ENCODE measurements around the gene PROC. TPM values are rescaled to one million over a fixed set of nuclear protein-coding genes. Genes with fewer than 3 reads are reported as not detected.

PROC gene
- total RNA-seq, 2 experiments from 2014 or later = not detected

DNA sequence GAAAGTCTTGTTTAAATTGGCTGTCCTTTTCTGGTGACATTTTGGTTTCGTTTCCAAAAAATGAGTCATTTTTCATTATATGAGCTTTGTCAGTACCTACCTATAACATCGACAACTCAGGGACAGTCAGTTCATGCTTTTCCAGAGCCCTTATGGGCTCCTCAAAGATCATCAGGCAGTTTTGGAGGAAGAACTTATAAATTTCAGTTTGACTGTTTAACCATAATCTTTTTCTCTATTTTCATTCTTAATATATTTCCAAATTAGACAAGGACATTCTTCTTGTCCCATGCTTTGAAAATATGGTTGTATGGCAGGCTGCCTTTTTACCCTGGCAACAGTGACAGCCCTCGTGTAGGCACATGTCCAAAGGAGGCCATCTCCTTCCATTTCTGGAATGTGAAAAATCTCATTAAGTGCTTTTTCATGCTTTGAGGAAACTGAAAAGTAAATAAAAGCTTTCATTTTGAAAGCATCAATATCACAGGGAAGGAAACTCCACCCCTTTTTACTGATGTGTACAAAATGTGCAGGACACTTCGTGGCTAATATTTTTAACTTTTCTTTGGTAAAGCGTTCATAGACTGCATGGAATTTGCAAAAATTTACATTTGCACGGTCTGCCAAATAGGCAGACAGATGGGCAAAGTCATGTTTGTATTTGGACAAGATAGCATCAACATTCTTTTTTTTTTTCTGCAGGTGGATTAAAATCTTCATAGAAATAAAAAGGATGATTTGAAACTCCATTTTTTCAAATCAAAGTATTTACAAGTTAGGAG is 7.2 kb upstream of the PROC start:
- no peak overlapping the region for H3K4me3 Mint-ChIP-seq
- H3K4me1 Mint-ChIP-seq (ENCODE audit: low read depth) = peaks cover 38% of the 10 kb centered on the region
- H3K27ac Mint-ChIP-seq = peak overlapping the region; percentile 81
- peaks cover 12% of the 10 kb centered on the region for H3K27me3 Mint-ChIP-seq (ENCODE audit: low read depth)
- H3K36me3 Mint-ChIP-seq (ENCODE audit: low read depth) = no peaks in the 10 kb centered on the region
- intact Hi-C loops (cut with micrococcal nuclease) = loop anchor here (1.0 to 5.0 kb wide), 4 partner anchors 23 to 754 kb away; partner anchors contain the start of genes GYPC, IWS1 and SFT2D3
- H3K9me3 Mint-ChIP-seq = peaks cover 6% of the 10 kb centered on the region
- DNase-seq = peak; percentile 30
- CTCF ChIA-PET = interaction anchor here (0.5 to 1.3 kb wide), 3 partner anchors 22 to 72 kb away, joined by 3 to 8 read pairs (median 4); no protein-coding TSS in a partner anchor

DNA sequence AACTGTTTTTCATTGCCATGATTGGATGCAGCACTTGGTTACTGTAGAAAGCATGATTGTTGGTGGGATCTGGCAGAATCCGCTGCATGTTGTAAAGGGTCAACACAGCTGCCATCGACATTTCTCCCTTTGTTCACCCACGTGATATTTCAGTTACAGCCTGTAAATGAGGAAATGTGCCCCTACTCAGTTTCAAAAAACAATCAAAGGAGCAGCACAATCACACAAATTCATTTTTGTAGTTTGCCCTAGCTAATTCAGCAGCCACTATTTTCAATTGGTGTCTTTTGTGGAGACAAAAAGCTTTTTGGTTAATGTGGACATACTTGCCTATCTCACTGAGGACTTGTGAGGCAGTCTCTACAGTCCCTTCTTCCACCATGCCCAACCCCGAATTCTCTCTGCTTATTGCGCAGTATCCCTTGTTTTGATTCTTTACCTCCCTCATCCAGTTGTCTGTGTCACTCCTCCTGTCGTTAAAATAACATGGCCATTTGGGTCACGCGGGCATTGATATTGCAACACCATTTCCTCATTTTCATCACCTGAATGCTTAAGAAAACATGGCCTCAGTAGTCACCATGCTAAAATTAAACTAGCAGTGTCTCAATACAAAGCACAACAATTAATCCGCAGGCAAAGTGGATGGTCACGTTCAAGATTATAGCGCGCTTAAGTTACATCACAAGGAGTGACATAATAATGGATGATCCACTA is 6.4 kb upstream of the PROC start:
- peaks cover 6% of the 10 kb centered on the region for H3K9me3 Mint-ChIP-seq
- no peak overlapping the region for H3K27ac Mint-ChIP-seq
- H3K27me3 Mint-ChIP-seq (ENCODE audit: low read depth) = peaks cover 13% of the 10 kb centered on the region
- DNase-seq = no peak
- H3K4me3 Mint-ChIP-seq = no peak overlapping the region
- H3K4me1 Mint-ChIP-seq (ENCODE audit: low read depth) = peaks cover 46% of the 10 kb centered on the region
- CTCF ChIA-PET = interaction anchor here (1.3 kb wide), 1 partner anchor 71 kb away, joined by 3 read pairs; no protein-coding TSS in a partner anchor
- no peaks in the 10 kb centered on the region for H3K36me3 Mint-ChIP-seq (ENCODE audit: low read depth)
- intact Hi-C loops (cut with micrococcal nuclease) = loop anchor here (1.0 to 5.0 kb wide), 3 partner anchors 114 to 755 kb away; partner anchors contain the start of genes GYPC, IWS1 and SFT2D3

DNA sequence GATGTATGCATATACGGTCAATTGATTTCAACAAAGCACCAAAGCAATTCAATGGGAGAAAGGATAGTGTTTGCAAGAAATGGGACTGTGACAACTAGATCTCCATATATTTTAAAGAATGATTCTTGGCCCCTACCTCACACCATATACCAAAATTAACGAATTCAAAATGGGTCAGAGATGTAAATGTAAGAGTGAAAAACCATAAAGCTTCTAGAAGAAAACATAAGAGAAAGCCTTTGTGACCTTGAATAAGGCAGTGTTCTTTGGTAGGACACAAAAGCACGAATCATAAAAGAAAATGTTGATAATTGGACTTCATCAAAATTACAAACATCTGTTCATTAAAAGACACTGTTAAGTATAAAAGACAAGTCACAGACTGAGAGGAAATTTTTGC is 5.0 kb upstream of the PROC start:
- peaks cover 18% of the 10 kb centered on the region for H3K27me3 Mint-ChIP-seq (ENCODE audit: low read depth)
- peaks cover 47% of the 10 kb centered on the region for H3K4me1 Mint-ChIP-seq (ENCODE audit: low read depth)
- intact Hi-C loops (cut with micrococcal nuclease) = loop anchor here (5.0 kb wide), 2 partner anchors 289 to 756 kb away; partner anchors contain the start of genes GYPC and SFT2D3
- H3K36me3 Mint-ChIP-seq (ENCODE audit: low read depth) = no peaks in the 10 kb centered on the region
- H3K9me3 Mint-ChIP-seq = peaks cover 6% of the 10 kb centered on the region
- no peak overlapping the region for H3K4me3 Mint-ChIP-seq
- CTCF ChIA-PET = no interaction called here
- no peak overlapping the region for H3K27ac Mint-ChIP-seq
- DNase-seq = no peak

DNA sequence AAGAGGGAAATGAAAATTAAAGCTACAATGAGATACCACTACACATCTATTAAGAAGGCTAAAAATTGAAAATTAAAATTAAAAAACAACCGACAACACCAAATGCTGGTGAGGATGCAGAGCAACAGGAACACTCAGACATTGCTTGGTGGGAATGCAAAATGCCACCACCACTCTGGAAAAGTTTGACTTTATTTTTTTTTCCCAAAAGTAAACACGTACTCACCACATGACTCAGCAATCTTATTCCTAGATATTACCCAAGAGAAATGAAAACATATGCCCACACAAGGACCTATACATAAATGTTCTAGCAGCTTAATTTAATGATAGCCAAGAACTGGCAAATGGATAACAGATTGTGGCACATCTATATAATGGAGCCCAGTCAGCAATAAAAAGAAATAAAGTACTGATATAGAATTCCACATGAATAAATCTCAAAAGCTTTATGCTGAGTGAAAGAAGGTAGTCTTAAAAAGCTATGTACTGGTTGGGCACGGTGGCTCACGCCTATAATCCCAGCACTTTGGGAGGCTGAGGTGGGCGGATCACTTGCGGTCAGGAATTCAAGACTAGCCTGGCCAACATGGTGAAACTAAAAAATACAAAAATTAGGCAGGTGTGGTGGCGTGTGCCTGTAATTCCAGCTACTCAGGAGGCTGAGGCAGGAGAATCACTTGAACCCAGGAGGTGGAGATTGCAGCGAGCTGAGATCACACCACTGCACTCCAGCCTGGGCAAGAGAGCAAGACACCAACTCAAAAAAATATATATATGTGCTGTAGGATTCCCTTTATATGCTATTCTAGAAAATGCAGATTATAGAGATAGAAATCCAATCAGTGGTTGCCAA is 4.2 kb upstream of the PROC start:
- no peak overlapping the region for H3K4me3 Mint-ChIP-seq
- H3K27me3 Mint-ChIP-seq (ENCODE audit: low read depth) = peaks cover 18% of the 10 kb centered on the region
- no peak overlapping the region for H3K27ac Mint-ChIP-seq
- peaks cover 6% of the 10 kb centered on the region for H3K9me3 Mint-ChIP-seq
- H3K4me1 Mint-ChIP-seq (ENCODE audit: low read depth) = peaks cover 45% of the 10 kb centered on the region
- DNase-seq = no peak
- no peaks in the 10 kb centered on the region for H3K36me3 Mint-ChIP-seq (ENCODE audit: low read depth)
- CTCF ChIA-PET = interaction anchor here (2.9 kb wide), 1 partner anchor 66 kb away, joined by 15 read pairs; no protein-coding TSS in a partner anchor
- intact Hi-C loops (cut with micrococcal nuclease) = loop anchor here (5.0 kb wide), 2 partner anchors 288 to 757 kb away; partner anchors contain the start of genes GYPC and SFT2D3

DNA sequence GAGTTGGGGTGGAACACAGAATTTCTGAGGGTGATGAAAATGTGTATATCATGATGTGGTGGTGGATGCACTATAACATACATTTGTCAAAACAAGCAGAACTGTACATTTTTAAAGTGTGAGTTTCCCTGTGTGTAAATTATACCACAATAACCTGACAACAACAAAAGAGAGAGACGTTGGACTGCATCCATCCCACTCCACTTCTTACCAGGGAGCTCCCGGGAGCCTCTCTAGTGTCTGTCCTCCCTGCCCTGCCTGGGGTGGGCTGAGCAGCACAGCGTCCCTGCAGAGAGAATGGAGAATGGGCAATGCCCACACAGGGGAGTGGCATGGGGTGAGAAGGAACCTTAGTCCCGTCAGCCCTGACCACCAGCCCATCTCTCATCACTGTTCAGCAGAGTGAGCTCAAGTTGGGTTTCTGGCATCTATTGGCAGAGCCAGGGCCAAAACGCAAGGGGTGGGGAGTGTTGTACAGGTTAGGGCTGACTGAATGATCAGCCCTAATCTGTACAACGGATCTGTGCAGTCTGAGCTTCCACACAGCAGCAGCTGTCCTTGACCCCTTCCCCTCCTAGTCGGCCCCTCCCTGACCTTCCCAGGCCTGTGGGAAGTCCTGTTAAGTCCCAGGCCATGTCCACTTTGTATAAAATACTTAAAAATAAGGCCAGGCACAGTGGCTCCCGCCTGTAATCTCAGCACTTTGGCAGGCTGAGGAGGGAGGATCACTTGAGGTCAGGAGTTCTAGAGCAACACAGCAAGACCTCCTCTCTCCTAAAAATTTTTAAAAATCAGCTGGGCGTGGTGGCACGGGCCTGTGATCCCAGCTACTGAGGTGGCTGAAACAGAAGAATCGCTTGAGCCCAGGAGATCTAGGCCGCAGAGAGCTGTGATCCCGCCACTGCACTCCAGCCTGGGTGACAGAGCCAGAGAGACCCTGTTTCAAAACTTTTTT is 3.3 kb upstream of the PROC start:
- H3K9me3 Mint-ChIP-seq = peaks cover 6% of the 10 kb centered on the region
- no peak overlapping the region for H3K4me3 Mint-ChIP-seq
- no peak overlapping the region for H3K27ac Mint-ChIP-seq
- CTCF ChIA-PET = interaction anchor here (0.8 to 2.9 kb wide), 14 partner anchors 10 to 218 kb away, joined by 3 to 15 read pairs (median 6); partner anchors contain the start of genes ERCC3 and MAP3K2
- H3K4me1 Mint-ChIP-seq (ENCODE audit: low read depth) = peaks cover 43% of the 10 kb centered on the region
- intact Hi-C loops (cut with micrococcal nuclease) = loop anchor here (5.0 kb wide), 4 partner anchors 222 to 758 kb away; partner anchors contain the start of genes GYPC and SFT2D3
- no peaks in the 10 kb centered on the region for H3K36me3 Mint-ChIP-seq (ENCODE audit: low read depth)
- peaks cover 18% of the 10 kb centered on the region for H3K27me3 Mint-ChIP-seq (ENCODE audit: low read depth)
- DNase-seq = no peak

DNA sequence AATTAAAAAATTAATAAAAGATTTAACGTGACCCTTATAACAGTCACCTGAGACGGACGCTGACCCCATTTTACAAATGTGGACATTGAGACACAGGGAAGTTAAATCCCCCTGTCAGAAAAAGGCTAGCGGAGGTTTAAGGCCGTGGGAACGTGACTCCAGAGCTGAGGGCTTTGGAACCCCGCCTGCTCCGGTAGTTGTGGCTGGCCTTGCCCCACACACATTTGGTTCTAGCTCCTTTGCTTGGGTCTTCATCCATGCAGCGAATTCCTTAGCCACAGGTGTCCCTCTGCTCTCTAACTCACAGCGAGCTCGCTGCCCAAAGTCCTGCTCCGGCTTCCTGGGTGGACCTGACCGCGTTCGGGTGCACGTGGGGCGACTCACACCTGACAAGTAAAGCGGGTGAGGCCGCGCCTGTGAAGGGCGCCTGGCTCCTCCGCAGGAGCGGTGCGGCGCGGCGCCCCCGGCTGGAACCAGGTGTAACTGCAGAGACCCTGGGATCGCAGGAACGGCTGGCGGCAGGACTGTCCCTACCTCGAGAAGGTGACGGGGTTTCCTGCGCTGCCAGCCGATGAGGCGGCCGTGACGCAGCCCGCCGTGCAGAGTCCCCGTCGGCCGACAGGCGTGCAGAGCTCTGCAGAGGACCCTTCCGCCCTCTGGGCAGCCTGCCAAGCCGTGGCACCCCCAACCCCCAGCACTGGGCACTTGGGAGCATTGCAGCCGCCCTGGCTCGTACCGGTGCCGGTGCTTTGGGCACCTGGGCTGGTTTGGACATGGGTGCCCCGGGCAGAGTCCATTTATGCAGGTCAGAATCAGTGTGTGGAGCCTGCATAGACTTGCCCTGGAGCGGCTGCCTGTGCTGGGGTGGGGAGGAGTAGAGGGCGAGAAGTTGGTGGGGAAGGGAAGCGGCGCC is 2.4 kb upstream of the PROC start:
- peaks cover 34% of the 10 kb centered on the region for H3K4me1 Mint-ChIP-seq (ENCODE audit: low read depth)
- peaks cover 6% of the 10 kb centered on the region for H3K9me3 Mint-ChIP-seq
- CTCF ChIA-PET = interaction anchor here (0.7 to 2.9 kb wide), 19 partner anchors 11 to 219 kb away, joined by 3 to 15 read pairs (median 4); partner anchors contain the start of genes ERCC3 and MAP3K2
- H3K27ac Mint-ChIP-seq = peak overlapping the region; percentile 61
- peaks cover 21% of the 10 kb centered on the region for H3K27me3 Mint-ChIP-seq (ENCODE audit: low read depth)
- peak overlapping the region; percentile 63 for H3K4me3 Mint-ChIP-seq
- peak; percentile 91 for DNase-seq
- H3K36me3 Mint-ChIP-seq (ENCODE audit: low read depth) = no peaks in the 10 kb centered on the region
- intact Hi-C loops (cut with micrococcal nuclease) = loop anchor here (1.0 to 5.0 kb wide), 8 partner anchors 9 to 349 kb away; partner anchors contain the start of gene MAP3K2

DNA sequence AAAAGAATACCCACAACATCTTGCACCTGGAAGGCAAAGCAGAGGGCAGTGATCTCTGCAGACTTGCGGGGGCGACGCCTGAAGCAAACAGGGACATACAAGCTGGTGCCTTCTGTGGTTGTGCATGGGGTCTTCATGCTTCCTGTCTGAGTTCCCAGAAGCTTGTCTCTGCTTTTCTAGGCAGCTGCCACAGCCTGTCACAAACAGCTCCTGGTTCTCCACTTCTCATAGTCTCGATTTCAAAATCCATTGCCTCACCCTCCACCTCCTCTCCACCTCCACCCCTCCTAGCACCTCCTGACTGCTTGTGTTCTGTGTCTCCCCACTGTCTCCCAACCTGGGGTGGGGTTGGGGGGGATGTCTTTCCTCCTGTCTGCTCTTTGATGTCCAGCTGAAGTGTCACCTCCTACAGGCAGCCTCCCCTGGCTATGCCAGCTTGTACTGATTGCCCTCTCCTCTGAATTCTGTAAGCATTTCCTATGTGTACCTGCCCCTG is 1.7 kb upstream of the PROC start:
- CTCF ChIA-PET = interaction anchor here (0.7 to 2.9 kb wide), 13 partner anchors 13 to 219 kb away, joined by 3 to 15 read pairs (median 4); partner anchors contain the start of gene ERCC3
- DNase-seq = peak; percentile 21

DNA sequence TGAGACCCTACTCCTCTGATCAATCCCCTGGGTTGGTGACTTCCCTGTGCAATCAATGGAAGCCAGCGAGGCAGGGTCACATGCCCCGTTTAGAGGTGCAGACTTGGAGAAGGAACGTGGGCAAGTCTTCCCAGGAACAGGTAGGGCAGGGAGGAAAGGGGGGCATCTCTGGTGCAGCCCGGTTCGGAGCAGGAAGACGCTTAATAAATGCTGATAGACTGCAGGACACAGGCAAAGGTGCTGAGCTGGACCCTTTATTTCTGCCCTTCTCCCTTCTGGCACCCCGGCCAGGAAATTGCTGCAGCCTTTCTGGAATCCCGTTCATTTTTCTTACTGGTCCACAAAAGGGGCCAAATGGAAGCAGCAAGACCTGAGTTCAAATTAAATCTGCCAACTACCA is 821 bp upstream of the PROC start:
- H3K4me1 Mint-ChIP-seq (ENCODE audit: low read depth) = peaks cover 23% of the 10 kb centered on the region
- H3K4me3 Mint-ChIP-seq = no peak overlapping the region
- H3K27me3 Mint-ChIP-seq (ENCODE audit: low read depth) = peaks cover 34% of the 10 kb centered on the region
- H3K36me3 Mint-ChIP-seq (ENCODE audit: low read depth) = no peaks in the 10 kb centered on the region
- peaks cover 6% of the 10 kb centered on the region for H3K9me3 Mint-ChIP-seq
- CTCF ChIA-PET = interaction anchor here (2.9 kb wide), 1 partner anchor 63 kb away, joined by 15 read pairs; no protein-coding TSS in a partner anchor
- DNase-seq = no peak
- intact Hi-C loops (cut with micrococcal nuclease) = loop anchor here (2.0 to 5.0 kb wide), 3 partner anchors 220 to 350 kb away; no protein-coding TSS in a partner anchor
- no peak overlapping the region for H3K27ac Mint-ChIP-seq

More for the DNA sequence above, 1.7 kb upstream of the PROC start:
- no peaks in the 10 kb centered on the region for H3K36me3 Mint-ChIP-seq (ENCODE audit: low read depth)
- no peak overlapping the region for H3K27ac Mint-ChIP-seq
- peaks cover 6% of the 10 kb centered on the region for H3K9me3 Mint-ChIP-seq
- H3K27me3 Mint-ChIP-seq (ENCODE audit: low read depth) = peaks cover 26% of the 10 kb centered on the region
- peak overlapping the region; percentile 63 for H3K4me3 Mint-ChIP-seq
- intact Hi-C loops (cut with micrococcal nuclease) = loop anchor here (1.0 to 5.0 kb wide), 8 partner anchors 9 to 349 kb away; partner anchors contain the start of gene MAP3K2
- peaks cover 27% of the 10 kb centered on the region for H3K4me1 Mint-ChIP-seq (ENCODE audit: low read depth)

DNA sequence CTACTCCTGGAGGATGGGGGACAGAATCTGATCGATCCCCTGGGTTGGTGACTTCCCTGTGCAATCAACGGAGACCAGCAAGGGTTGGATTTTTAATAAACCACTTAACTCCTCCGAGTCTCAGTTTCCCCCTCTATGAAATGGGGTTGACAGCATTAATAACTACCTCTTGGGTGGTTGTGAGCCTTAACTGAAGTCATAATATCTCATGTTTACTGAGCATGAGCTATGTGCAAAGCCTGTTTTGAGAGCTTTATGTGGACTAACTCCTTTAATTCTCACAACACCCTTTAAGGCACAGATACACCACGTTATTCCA is 844 bp downstream of the PROC start:
- no peaks in the 10 kb centered on the region for H3K36me3 Mint-ChIP-seq (ENCODE audit: low read depth)
- H3K27me3 Mint-ChIP-seq (ENCODE audit: low read depth) = peaks cover 41% of the 10 kb centered on the region
- no peak overlapping the region for H3K4me3 Mint-ChIP-seq
- no peak for DNase-seq
- CTCF ChIA-PET = no interaction called here
- H3K9me3 Mint-ChIP-seq = no peaks in the 10 kb centered on the region
- H3K4me1 Mint-ChIP-seq (ENCODE audit: low read depth) = peaks cover 27% of the 10 kb centered on the region
- intact Hi-C loops (cut with micrococcal nuclease) = loop anchor here (5.0 kb wide), 2 partner anchors 218 to 352 kb away; no protein-coding TSS in a partner anchor
- no peak overlapping the region for H3K27ac Mint-ChIP-seq
